Stimulated activated CD8-positive, alpha-beta memory T cell treated with anti-CD3 and anti-CD28 coated beads, Interleukin-7, amount 100 ng/mL, for 1 hour (primary cell): Measurements from ENCODE around the gene PROK1.
A peak's percentile ranks its signal among the peaks of the same experiment; 100 is the strongest.

Experiments used
- DNase-seq, 2 donors: peaks; one replicate each; pipeline ENCODE4 v3.0.0-alpha.2; 2020; ENCODE audit warnings: low read depth in 2 of 2

The PROK1 gene

DNA sequence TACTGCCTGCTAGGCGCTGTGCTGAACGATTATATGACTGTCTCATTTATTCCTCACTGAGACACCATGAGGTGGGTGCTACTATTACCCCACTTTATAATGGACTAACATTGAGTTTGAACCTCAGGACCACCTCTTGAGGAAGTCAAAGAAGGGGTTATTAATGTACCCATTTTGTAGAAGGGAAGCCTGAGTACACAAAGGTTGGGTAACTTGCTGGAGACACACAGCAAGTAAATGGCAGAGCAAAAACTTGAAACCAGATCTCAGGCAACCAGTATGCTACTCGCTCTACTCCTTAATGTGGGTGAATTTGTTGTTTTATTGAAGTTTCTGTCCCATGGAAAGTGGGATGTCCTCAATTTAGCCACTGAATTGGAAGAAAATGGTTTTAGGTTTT, 37.9 kb downstream of the PROK1 start:
- no peak for DNase-seq

- no peak for DNase-seq
Measured at GRCh38 chr1:110489406-110489805, 38.5 kb downstream of the PROK1 start.

- no peak for DNase-seq
Measured at GRCh38 chr1:110489973-110490542, 39.1 kb downstream of the PROK1 start.

- DNase-seq = no peak
Measured at GRCh38 chr1:110490791-110491451, 40.0 kb downstream of the PROK1 start.

GRCh38 chr1:110492573-110492972, 41.6 kb downstream of the PROK1 start:
- DNase-seq = no peak

DNA sequence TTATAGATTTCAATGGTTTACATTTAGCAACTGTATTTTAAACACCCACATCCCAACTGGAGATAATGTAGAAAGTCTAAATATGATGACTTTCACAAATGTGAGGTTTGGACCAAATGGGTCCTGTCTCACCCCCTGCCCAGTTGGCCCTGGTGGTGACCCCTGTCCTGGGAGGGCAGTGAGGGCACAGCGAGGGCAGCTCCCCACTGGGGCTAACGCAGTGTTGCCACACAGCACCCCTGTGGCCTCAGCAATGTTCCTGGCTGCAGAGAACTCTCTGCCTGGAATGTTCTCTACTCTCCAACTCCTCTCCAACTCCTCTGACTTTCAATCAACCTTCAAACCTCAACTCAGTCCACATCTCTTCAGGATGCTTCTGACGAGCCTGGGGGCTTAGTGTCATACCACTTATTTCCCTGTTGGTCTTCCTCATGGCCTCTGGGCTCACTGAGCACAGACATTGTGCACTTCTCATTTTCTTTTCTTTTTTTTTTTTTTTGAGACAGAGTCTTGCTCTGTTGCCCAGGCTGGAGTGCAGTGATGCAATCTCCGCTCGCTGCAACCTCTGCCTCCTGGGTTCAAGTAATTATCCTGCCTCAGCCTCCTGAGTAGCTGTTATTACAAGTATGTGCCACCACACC, 42.2 kb downstream of the PROK1 start:
- DNase-seq = no peak

- DNase-seq = no peak
Measured at GRCh38 chr1:110494036-110494435, 43.1 kb downstream of the PROK1 start.

DNA sequence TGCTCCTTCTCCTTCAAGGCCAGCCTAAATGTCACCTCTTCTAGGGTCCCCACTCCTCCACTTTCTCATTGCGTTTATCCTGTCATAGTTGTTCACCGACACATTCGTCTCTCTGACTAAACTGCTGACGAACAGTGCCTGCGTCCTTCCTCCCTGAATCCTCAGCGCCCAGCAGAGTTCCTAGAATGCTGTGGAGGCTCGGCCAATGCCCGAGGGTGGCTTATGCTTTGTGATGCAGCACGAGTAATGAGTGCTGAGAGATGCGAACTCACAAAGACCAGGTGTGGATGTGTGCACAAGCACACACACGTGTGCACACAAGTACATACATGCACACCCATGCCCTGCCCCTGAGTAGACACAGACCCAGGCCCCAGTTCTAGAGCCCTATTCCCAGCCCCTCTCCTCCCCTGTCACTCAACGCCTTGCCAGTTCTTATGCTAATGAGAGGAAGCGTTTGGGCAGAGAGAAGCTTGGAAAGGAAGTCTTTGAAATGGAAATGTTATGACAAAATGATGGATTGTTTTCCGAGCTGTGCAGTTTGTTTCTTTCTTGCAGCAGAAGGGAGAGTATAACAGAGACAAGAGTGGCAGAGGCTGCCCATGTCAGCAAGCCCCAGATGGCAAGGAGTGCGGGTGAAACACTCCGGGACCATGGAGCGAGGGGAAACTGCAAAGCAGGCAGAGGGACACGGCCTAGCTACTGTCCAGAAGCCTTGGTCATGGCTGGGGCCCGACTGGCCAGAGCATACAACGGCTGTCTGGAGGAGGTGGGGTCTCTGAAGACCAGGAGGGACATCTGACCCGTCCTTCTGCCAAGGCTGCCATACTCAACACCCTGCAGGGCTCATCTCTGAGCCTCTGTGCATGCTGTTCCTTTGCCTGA, 43.8 kb downstream of the PROK1 start:
- DNase-seq = no peak

DNA sequence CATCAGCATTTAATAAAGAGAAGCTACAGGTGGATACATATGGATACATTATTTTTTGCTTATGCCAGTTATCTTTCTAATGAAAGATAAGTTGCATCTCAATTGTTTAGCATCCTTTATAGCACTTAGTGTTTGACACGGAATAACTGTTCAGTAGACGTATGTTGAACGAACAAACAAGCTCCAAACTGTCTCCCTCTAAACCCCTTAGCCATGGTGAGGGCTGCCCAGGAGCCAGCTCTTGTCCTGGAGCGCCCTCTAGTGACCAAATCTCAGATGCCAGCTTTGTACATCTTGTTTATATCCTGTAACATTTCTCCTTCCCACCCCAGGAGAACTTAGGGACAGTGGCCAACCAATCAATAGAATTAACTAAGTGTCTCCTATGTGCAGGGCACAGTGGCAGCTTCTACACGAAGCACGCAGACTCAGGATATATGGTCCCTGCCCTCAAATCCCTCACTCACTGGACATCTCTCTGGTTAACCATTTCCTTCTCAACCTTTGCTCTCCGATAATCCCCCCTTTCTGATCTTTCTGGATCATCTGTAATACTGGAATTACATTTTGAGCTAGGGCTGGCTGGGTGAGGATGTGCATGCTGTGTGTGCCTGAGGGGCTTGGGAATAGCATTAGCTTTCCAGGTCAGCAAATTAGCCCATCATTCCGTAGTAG, 45.1 kb downstream of the PROK1 start:
- DNase-seq = peak; percentile 47 to 68

- DNase-seq = no peak
Measured at GRCh38 chr1:110498270-110498669, 47.3 kb downstream of the PROK1 start.

DNA sequence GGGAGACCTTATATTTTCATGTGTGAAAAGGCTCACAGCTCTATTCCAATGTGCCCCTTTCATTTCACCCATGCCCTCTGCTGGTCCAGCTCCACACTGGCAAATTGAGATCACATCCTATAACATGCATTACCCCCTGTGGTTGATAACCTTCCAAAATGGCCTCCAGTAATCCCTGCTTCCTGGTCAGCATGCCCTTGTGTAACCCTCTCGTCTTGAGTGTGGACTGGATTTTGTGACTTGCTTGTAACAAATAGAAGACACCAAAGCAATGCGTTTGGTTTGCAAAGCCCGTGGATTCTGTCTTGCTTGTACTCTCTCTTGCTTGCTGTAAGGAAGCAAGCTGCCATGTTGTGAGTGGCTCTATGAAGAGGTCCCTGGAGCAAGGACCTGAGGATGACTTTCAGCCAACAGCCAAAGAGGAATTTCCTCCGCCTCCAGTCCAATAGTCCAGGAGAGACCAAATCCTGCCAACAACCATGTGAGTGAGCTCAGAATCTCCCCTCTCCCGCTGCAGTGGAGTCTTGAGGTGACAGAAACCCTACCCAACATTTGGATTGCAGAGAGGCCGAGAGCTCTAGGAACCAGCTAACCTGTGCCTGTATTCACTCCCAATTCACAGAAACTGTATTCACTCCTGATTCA, 50.7 kb downstream of the PROK1 start:
- no peak for DNase-seq

DNA sequence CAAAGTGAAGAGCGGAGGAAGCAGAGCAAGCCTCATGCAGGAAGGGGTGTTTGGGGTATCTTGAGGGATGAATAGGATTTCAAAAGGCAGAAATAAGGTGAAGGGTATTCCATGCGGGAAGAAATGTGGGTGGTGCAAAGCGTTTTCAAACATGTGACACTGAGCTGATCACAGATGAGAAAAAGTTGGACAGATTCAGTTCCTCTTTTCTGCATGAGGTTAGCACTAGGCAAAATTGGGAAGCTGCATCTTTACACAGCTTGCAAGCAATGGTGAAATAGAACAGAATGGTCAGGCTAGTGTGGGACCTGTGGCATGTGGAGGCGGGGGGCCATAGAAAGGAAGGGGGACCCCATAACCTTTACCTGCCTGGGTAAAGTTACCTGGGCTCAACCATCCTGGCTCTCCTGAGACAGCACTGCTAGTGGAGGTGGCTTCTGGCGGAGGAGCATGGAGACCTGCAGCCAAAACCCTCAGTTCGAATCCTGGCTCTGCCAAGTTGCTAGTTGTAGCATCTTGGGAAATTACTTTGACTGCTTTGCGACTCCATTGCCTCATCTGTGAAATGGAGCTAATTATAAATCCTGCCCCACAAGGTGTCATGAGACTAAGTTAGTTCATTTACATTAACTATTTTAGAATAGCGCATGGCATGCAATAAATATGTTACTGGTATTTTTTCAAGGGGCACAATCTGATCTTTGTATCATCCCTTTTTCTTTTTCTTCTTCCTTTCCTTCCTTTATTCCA, 51.6 kb downstream of the PROK1 start:
- no peak for DNase-seq

DNA sequence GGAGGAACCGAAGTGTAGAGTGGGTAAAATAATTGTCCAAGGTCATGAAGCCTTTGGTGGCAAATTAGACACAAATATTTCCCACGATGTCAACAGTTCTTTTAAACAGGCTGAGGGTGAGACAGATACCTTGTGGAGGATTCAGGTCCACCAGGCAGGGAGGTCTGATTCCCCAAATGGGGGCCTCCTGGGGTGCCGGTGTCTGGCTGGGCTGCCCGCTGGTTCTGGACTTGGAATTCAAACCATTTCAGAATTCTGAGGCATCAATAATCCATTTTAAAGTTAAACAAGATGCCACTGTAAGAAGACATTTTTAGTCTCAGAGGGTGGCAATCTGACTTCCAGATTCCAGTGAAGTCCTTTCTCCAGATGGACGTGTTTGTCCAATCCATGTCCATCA, 52.5 kb downstream of the PROK1 start:
- no peak for DNase-seq

GRCh38 chr1:110504226-110504625, 53.3 kb downstream of the PROK1 start:
- DNase-seq = no peak

DNA sequence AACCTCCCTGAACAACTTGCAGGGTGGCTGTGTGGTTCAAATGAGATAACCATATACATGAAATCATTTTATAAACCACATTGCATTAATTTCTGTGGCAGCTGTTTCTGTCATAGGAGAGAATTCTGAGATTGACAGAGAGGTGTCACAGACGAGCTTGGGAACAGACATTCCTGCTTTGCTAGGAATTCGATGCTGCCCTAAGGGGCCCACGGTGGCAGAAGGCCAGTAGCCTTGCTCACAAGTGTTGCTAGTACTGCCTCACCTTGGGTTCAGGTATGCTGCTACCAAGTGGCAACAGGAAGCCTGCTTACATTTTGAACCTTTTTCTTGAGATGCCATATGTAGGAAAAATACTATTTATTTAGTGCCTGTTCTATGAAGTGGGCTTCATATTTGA, 54.6 kb downstream of the PROK1 start:
- no peak for DNase-seq

- no peak for DNase-seq
Measured at GRCh38 chr1:110506541-110506940, 55.6 kb downstream of the PROK1 start.
